ENCODE data around the gene TRUB2.
"Not testable (repeated sequence)": the region's sequence is repeated elsewhere in the genome, so short reads cannot be mapped to it uniquely, and the experiment has no call there.

Gene TRUB2

DNA sequence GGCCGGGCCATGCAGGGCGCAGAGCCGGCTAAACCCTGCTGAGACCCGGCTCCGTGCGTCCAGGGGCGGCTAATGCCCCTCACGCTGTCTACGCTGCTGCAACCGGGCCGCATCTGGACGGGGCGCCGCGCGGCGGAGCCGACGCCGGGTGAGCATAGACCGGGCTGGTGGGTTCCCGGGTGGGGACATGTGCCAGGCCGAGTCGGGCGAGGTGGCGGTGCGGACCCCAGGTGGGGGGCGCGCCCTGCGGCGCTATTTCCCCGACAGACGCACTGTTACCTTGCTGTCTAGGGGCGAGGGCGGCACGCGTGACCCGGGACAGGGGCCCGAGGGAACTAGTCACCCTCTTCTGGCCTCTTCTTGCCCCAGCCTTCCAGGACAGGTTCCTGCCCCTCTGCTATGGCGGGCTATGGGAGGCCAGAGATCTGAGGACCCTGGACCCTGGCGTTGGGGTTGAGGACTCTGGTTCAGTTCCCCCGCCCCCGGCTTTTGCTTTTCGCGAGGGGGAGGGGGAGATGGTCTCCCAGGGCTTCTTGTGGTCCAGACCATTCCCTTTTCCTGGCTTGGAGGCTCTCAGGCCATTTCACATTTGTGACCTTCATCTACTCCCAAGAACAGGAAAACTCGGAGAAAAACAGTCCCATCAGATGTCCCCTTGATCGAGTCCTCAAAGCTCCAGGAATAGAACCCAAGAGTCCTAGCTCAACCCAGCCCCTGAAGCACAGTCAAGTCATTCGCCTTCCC, 18.6 kb upstream of the TRUB2 start:
- no peak for DNase-seq (ENCODE audit: low read depth)

GRCh38 chr9:128339761-128340690, 17.8 kb upstream of the TRUB2 start, which contains the start of gene SLC27A4:
Gene SLC27A4, plus strand, starts transcription at chr9:128340527. Its CDS starts 2,606 bp downstream, at chr9:128343133.
- peak; percentile 45 for DNase-seq (ENCODE audit: low read depth)

- not testable (repeated sequence) for DNase-seq (ENCODE audit: low read depth)
Observed at GRCh38 chr9:128338852-128339614, 16.8 kb upstream of the TRUB2 start.

- DNase-seq (ENCODE audit: low read depth): no peak
Observed at GRCh38 chr9:128337936-128338335, 15.7 kb upstream of the TRUB2 start.

DNA sequence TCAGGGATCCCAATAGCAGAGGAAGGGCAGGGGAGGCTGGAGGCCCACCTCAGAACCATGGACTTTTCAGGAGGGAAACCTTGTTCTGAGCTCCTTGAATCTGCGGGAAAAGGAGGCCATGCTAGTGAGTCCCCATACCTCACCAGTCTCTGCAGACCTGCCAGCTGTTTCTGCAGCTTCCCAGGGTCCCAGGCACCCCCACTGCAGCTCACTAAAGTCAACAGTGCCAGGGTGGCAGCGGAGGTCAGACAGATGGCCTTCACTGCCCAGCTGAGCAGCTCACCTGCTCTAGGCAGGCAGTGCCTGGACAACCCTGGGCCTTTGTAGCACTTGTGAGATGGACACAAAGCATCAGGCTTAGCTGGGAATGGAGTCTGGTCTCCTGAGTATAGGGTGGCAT, 13.7 kb upstream of the TRUB2 start:
- DNase-seq (ENCODE audit: low read depth): no peak

DNA sequence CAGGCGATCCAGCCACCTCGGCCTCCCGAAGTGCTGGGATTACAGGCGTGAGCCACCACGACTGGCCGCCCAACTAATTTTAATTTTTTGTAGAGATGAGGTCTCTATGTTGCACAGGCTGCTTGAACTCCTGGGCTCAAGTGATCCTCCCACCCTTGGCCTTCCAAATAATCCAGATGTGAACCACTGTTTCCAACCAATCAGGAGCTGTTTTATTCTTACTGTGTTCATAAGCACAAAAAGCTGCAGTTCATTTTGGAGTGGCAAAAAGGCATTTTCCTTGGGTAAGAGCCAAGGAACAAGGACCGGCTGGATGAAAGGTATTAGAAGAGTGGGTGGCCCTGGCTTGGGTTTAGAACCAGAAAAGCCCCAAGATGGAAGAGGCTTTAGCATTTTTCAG, 12.9 kb upstream of the TRUB2 start:
- DNase-seq (ENCODE audit: low read depth): no peak

DNA sequence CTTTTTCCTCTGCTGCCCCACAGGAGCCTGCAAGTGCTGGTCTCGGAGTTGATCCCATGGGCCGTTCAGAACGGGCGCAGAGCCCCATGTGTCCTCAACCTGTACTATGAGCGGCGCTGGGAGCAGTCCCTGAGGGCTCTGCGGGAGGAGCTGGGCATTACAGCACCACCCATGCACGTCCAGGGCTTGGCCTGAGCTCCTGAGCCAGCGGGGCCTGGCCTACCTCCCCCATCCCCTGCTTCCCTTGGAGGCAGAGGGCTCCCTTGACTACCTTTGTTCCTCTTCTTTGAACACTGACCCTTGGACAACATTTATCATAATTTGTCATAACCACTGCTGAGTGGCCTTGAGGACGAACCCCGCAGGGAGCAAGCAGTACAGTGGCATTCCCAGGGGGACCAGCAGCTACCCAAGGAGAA, 11.2 kb upstream of the TRUB2 start:
- no peak for DNase-seq (ENCODE audit: low read depth)

DNA sequence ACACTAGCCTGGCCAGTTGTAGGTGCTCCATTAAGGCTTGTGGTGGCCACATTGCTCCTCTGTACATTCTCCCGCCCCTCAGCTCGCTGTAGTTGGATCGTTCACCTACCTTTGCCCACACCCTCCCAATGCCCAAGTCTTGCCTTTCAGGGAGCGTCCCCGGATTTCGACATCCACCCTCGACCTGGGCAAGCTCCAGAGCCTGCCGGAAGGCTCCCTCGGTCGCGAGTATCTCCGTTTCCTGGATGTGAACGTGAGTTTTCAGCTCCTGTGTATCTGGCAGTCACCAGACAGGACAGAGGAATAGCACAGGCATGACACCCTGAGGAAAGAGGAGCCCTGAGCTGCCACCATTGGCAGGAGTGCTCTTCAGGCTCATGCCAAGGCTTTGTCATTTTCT, 3.4 kb upstream of the TRUB2 start:
- no peak for DNase-seq (ENCODE audit: low read depth)

GRCh38 chr9:128324401-128324800, 2.2 kb upstream of the TRUB2 start:
- no peak for DNase-seq (ENCODE audit: low read depth)

- no peak for DNase-seq (ENCODE audit: low read depth)
Observed at GRCh38 chr9:128323791-128324190, 1.5 kb upstream of the TRUB2 start.

GRCh38 chr9:128323212-128323730, 1.0 kb upstream of the TRUB2 start:
- DNase-seq (ENCODE audit: low read depth): no peak

DNA sequence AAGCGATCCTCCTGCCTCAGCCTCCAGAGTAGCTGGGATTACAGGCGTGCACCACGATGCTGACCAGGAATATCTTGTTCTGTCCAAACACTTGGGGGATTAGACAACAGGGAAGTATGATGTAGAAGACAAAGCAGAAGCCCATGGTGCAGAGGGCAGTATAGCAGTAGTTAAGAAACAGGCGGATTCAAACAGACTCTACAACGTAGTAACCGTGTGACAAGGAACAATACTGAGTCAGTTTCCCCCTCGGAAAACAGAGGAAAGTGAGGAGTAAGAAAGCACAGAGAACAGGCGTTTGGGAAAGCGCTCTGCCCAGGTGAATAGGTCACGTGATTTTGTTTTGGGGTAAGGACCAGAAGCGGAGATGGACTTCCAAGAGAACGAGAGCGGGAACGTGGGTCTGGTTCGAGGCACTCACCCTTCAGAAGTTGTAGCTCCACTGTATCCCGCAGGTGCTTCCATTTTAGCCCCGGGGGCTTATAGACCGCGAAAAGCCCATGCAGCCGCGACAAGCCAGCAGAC, 306 bp downstream of the TRUB2 start:
- DNase-seq (ENCODE audit: low read depth): no peak

DNA sequence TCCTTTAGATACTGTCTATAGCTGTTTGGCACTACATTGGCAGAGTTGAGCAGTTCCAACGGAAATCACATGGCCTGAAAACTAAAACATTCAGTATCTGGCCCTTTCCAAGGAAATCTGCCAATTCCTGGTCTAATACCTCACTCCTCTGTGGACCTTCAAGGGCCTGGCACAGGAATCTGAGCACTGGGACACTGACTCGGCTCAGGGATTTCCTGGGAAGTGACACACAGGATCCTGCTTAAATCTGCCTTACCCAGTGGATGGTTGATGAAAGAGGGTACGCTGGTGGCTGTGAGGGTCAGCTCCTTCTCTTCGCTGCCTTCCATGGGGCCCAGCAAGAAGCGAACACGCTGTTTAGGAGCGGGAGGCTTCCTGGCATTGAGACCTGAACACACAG, 904 bp downstream of the TRUB2 start:
- DNase-seq (ENCODE audit: low read depth): no peak

DNA sequence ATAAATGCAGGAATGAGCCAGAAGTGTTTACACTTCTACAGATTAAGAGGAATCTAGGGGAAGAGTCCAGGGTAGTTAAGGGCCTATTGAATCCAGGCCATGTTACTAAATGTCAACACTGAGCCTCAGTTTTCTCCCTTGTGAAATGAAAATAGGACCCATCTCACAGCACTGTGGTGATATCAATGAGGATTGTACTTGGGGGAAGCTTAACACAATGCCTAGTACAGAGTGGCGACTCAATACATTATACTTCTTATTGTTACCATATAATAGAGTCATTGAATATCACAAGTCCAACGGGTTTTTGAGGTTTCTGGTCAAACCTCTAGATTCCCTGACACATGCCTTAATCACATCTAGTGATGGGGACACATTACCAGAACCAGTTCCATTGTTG, 4.6 kb downstream of the TRUB2 start:
- DNase-seq (ENCODE audit: low read depth): no peak

GRCh38 chr9:128316421-128316820, 5.8 kb downstream of the TRUB2 start:
- DNase-seq (ENCODE audit: low read depth): no peak

DNA sequence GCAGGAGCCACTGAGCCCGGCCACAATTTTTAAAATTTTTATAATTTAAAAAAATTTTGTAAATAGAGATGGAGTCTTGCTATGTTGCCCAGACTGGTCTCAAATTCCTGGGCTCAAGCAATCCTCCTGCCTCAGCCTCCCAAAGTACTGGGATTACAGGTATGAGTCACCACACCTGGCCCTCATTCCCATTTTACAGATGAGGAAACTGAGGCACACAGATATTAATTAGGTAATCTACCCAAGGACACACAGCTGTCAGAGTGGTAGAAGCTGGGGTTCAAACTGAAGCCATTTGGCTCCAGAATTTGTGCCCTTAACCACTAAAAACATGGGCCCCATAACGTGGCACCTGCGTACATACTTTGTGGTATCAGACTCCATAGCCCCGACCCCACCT, 7.5 kb downstream of the TRUB2 start:
- no peak for DNase-seq (ENCODE audit: low read depth)

DNA sequence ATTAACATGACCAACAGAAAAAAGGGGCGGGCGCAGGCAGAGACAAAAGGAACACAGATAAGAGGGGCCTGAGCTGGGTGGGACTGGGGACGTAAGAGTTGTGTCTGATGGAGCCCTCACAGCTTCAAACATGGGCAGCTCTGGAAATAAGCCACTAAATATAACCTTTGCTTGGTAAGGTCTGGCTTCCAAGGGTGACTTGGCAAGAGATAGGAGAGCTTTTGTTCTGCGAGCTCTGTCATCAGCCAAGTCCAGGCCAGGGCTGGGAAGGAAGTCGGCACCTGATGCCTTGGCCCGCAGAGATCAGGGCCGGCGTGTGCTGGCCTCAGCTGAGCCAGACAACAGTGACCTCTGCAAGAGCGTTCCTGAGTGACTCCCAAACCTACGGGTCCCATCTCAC, 11.8 kb downstream of the TRUB2 start:
- DNase-seq (ENCODE audit: low read depth): no peak

DNA sequence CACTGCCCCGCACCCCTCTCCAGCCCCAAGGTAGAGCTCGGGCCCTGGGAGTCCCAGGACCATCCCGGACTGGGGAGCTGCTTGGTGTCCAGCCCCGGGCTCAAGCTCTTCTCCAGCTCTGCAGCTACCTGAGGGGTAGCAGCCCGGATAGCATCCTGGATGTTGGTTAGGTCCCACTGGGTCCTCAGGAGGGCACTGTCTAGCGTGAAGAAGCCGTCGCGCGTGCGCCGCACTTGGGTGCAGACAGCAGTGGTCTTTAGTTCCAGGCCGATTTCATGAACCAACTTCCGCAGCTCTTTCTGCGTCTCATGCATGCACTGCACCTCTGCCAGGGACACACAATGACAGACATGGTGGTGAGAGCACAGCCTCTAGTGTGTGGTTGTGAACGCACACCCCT, 12.7 kb downstream of the TRUB2 start:
- no peak for DNase-seq (ENCODE audit: low read depth)

- DNase-seq (ENCODE audit: low read depth): no peak
Observed at GRCh38 chr9:128304971-128305288, 17.3 kb downstream of the TRUB2 start.

GRCh38 chr9:128304136-128304970, 17.9 kb downstream of the TRUB2 start:
- no peak for DNase-seq (ENCODE audit: low read depth)
